ENCODE results near the gene ZSCAN29.

The ZSCAN29 gene

GRCh38 chr15:43347114-43347513, 23.7 kb downstream of the ZSCAN29 start:
- no peak for DNase-seq (ENCODE audit: low read depth in 3 of 3)

GRCh38 chr15:43346305-43346704, 24.5 kb downstream of the ZSCAN29 start:
- DNase-seq (ENCODE audit: low read depth in 3 of 3) = no peak

GRCh38 chr15:43330780-43331087, 40.1 kb downstream of the ZSCAN29 start:
- DNase-seq (ENCODE audit: low read depth in 3 of 3) = no peak

- DNase-seq (ENCODE audit: low read depth in 3 of 3) = peak; percentile 77 to 88 (median 82)
Measured at GRCh38 chr15:43329960-43330779, 40.7 kb downstream of the ZSCAN29 start, which contains the start of gene LCMT2. LCMT2 (minus strand) TSS chr15:43330573; CDS start chr15:43330489, 84 bp downstream.

GRCh38 chr15:43329217-43329959, 41.5 kb downstream of the ZSCAN29 start:
- DNase-seq (ENCODE audit: low read depth in 3 of 3) = no peak

GRCh38 chr15:43325039-43325684, 45.7 kb downstream of the ZSCAN29 start:
- DNase-seq (ENCODE audit: low read depth in 3 of 3) = no peak

- DNase-seq (ENCODE audit: low read depth in 3 of 3) = no peak
Measured at GRCh38 chr15:43318990-43319771, 51.7 kb downstream of the ZSCAN29 start.

GRCh38 chr15:43317566-43318184, 53.2 kb downstream of the ZSCAN29 start:
- DNase-seq (ENCODE audit: low read depth in 3 of 3) = no peak

- DNase-seq (ENCODE audit: low read depth in 3 of 3) = no peak
Measured at GRCh38 chr15:43316971-43317346, 53.9 kb downstream of the ZSCAN29 start.

- DNase-seq (ENCODE audit: low read depth in 3 of 3) = no peak
Measured at GRCh38 chr15:43316016-43316970, 54.5 kb downstream of the ZSCAN29 start.

- DNase-seq (ENCODE audit: low read depth in 3 of 3) = no peak
Measured at GRCh38 chr15:43314171-43314570, 56.7 kb downstream of the ZSCAN29 start.

- DNase-seq (ENCODE audit: low read depth in 3 of 3) = no peak
Measured at GRCh38 chr15:43312378-43312777, 58.5 kb downstream of the ZSCAN29 start.
